OCI-LY7 (cell line): ENCODE measurements around the gene NSUN2.

Experiments used
- CTCF ChIP-seq: fragments of 200-600 bp; sonication (generic); conservative IDR thresholded peaks from 2 replicates; pipeline ENCODE4 v1.5.1; 2014; ENCODE audit warnings: mild to moderate bottlenecking, antibody characterized with exemption, low read length, moderate library complexity, mixed read lengths
- EZH2phosphoT487 ChIP-seq: fragments of 200-600 bp; sonication (generic); IDR thresholded peaks from 2 replicates; pipeline ENCODE4 v1.6.1; 2018; ENCODE audit warnings: low read depth, borderline replicate concordance, mild to moderate bottlenecking, mixed run types, antibody characterized with exemption, low read length, moderate library complexity, mixed read lengths

- TF ChIP-seq CTCF, result no peak
- TF ChIP-seq EZH2phosphoT487, result no peak
Measured at GRCh38 chr5:6626508-6626907, 6.3 kb downstream of the NSUN2 start.
